GM19025 (cell line): ENCODE data around the gene TCERG1L.

Experiments
- ATAC-seq: cut with Tn5 transposase; IDR thresholded peaks from one replicate; pipeline ENCODE4 v1.9.1; 2021; ENCODE audit warnings: mild to moderate bottlenecking, low read depth, moderate library complexity; ENCODE audit not compliant: unreplicated experiment

TCERG1L gene

GRCh38 chr10:131272897-131273451 is 38.5 kb downstream of the TCERG1L start:
- no peak for ATAC-seq

DNA sequence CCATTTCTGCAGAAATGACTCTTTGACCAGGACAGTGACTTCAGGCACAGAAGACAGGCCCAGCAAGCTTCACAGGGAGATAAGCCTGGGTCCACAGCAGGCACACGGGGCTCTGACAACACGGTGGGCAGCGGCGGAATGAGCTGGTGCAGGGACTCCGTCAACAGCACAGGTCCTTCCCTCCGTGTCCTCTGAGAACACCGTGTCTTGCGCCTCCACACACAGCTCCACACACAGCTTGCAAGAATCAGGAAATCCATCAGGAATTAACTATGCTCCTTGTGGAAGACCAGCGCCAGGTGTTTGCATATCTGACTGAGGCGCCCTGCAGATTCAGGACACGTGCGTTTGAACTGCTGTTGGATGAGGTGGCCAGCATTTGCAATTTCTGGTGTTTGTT is 39.6 kb downstream of the TCERG1L start:
- ATAC-seq, result no peak

DNA sequence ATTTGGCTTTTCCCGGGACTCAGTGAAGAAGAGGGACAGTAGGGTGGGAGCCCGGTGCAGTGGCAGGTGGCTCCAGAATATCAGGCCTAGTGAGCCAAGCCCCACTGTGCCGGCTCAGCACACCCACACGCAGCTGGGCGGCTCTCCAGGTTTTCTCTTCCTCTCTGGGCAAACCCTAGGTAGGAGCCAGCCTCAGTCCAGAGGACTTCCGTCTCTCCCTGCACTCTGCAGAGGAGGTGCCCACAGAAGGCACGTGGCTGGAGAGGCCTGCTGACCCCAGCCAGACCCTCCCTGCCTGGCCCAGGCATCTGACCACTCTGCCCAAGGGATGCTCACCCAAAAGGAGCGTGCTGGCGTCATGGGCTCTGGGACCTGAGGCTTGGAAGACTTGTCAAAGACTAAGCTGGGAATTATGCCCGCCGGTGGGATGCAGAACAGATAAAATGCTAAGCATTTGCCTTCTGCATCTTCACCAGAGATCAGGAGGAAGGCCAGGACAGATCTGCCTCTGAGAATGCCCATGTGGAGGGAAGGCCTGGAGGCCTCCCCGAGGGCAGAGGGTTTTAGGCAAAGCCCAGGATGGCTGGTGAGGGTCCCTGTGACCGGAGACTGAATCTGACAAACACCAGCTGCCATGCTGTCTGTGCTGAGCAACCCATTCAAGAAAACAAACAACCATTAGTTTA is 40.2 kb downstream of the TCERG1L start:
- no peak for ATAC-seq

DNA sequence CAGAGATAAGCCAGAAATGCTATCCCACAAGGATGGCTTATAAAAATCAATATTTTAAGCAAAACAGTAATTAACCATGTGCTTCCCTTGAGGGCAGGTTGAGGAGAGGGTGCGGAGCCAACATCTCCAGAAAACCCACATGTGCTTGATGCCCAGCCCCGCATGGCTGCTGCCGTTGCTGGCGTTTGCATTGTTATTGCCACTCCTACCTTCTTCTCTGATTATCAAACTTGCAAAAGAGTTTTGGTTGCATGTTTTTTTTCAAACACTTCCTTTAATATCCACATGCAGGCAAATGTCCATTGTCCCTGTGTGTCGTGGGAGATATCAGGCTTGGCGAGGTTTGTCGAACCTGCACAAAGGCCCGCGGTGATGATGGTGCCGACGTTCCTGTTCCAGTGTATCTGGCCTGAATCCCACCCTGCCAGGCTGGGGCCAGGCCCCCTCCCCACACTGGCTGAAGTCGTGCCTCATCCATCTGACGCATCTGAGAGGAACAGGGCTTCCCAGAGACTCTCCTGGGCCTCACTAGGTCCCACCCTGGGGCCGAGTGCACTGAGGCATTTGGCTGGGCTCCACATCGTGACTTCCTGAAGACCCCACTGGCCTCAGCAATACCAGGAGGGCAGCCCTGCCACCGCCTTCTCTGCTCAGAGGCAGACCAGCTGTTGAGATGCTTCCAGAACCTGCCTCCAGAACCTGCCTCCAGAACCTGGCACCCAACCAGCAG is 40.9 kb downstream of the TCERG1L start:
- no peak for ATAC-seq

DNA sequence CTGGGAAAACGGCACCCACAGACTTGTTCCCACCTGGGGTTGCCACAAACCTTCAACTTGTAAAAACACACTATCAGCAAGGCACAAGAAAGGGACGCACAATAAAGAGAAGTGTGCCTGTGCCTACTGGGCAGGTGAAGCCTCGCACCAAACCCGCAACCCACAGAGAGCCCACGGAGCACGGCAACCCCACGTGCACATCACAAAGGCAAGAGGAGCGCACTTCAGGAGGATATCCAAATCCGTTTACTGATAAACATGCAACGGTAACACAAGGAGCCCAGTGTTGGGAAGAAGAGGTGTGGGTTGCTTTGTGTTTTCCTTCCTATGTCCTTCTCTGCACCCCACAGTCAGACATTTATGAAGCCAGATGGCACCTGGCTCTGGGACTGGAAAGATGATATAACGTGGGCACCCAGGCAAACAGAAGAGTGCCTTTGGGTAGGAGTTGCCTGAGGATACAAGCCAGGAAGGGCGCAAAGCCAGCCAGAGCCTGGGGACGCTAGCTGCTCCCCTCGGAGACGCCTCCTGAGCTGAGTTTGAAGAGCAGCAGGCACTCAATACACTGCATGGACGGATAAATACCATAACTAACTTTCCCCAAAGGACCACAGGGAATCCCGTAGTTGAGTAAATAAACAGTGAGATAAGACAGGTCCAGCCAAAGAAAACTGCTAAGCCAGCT is 41.6 kb downstream of the TCERG1L start:
- no peak for ATAC-seq

- ATAC-seq, result no peak
These were observed 43.8 kb downstream of the TCERG1L start for GRCh38 chr10:131267814-131268095.

- ATAC-seq, result no peak
These were observed 44.3 kb downstream of the TCERG1L start for GRCh38 chr10:131266936-131267813.

GRCh38 chr10:131264110-131264788 is 47.3 kb downstream of the TCERG1L start:
- ATAC-seq, result no peak

DNA sequence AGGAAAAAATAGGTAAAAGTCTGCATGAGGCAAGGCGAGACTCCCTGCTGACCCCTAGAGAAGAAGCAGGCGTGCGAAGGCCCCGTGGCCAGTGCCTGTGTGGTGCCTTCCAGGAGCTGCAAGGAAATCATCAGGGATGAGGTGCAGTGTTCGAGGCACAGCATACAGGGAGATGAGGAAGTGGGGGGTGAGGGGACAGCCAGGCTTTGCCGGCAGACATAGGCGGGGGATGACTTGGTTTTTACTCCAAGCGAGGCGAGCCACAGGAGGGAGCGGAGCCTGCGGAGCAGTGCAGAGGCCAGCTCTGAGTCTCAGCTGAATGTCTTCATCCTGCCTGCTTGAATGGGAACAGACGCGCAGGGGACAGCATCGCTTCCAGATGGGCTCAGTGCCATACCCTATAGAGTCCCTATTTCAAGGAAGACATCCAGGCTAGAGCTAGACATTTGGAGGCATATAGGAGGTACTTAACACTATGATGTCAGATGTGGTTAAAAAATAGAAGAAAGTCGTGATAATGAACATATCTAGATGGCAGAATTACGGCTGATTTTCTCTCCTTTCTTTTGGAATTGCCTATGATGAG is 49.5 kb downstream of the TCERG1L start:
- no peak for ATAC-seq

DNA sequence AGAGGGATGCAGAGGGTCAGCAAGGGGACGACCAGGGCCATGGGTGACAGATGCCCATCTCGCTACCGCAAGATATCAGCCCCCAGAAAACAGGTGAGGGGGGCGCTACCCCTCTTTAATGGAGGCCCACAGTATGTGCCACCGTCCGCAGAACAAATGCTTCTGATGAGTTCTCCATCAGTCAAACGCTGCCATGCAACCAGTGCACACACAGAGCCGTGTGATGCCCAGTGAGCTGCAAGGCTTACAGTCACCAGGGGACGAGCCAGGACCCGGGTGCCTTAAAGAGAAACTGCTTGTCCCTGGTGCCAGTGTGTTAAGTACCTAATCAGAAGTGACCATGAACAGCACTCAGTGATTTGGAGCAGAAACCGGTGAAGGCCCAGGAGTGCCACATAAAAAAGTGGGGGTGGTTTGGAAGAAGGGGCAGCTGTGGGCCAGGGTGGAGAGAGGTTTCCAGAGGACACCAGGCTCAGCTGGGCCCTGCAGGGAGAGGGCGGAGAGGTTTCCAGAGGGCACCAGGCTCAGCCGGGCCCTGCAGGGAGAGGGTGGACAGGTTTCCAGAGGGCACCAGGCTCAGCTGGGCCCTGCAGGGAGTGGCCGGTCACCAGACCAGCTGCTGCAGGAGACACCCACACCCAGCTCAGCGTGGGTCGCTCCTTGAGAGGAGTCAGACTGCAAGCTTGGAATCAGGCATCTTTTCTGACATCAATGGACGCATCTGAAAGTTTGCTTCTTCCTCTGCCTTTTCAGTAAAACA is 50.9 kb downstream of the TCERG1L start:
- ATAC-seq, result no peak

- ATAC-seq, result no peak
These were observed 51.5 kb downstream of the TCERG1L start for GRCh38 chr10:131260031-131260430.

DNA sequence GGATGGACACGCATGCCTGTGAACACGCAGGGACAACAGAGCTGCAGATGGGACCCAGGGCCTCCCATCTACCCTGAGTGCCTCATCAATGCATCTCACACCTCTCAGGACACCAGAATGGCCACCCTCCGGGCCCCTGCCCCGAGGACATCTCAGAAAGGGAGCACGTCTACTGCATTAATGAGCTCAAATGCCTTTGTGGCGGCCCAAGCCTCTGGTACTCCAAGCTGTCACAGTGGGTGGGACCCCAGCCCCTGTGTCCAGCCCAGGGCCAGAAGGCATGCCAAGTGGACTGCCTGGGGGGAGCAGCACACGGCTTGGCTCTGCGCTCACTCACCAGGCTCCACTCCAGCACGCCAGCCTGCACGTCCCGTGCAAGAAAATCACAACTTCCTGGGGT is 52.0 kb downstream of the TCERG1L start:
- ATAC-seq, result no peak

GRCh38 chr10:131258256-131258655 is 53.3 kb downstream of the TCERG1L start:
- ATAC-seq, result no peak

GRCh38 chr10:131257027-131257426 is 54.5 kb downstream of the TCERG1L start:
- ATAC-seq, result no peak

- no peak for ATAC-seq
These were observed 56.7 kb downstream of the TCERG1L start for GRCh38 chr10:131254859-131255252.

DNA sequence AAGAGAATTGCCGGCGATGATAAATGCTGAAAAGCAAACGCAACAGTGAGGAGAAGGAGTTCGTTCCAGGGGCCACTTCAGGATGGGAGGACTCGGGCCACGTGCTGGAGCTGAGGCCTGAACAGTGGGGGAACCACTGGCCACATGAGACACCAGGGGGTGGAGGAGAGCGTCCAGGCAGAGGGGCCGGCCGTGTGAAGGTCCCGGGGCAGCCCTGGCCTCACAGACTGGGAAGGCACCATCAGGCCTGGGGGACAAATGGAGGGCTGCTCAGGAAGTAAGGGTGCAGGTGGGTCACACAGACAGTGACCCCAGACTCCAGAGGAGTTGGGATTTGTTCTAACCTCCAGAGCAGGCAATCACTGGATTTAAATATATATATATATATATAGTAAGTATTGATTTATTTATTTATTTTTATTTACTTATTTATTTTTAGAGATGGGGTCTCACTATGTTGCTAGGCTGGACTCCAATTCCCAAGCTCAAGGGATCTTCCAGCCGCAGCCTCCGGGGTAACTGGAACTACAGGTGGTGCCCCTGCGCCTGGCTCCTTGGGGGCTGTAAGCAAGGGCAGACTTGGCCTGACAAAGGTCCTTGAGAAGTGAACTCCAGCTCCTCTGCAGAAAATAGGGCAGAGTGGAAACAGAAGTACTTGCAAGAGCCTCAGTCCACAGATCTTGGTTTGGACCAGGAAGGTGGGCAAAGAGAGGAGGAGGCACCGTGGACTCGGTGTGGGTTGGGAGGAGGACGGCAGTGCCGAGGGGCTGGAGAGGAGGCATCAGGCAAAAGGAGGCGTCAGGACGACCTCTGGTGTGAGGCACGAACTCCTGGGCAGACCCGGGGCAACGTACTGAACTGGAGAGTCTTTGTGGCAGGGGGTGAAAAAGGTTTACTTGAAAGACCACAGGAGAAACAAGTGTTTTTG is 57.3 kb downstream of the TCERG1L start:
- no peak for ATAC-seq

DNA sequence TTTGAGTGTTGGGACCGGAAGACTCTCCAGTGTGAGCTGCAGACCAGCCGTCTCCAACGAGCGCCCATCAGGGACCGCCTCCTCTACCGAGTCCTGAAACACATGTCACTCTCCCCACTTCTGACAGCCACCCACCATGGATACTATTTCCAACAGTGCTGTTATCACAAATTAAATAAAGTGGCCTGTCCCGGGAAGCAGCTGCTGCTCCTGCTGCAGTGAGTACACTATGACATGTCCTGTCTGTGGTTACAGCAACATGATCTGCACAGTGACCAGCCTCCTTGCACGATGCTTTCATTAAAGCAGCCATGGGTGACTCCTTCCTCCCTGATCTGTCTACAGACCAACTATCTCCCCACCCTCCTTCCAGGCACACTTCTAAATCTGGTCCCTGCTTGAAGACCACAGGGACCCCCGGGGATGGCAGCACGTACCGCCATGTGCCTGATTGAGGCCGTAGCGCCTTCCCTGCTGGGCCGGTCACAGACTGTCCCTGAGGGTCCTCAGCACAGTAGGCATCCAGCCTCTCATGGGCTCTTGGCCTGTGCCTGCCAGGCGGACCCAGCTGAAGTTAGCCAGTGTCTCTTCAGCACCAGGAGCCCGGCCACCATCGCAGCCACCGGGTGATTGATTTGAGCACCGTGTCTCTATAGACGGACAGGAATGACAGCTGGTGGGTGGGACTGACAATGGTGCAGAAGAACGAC is 58.8 kb downstream of the TCERG1L start:
- ATAC-seq, result no peak
